GM21576 (cell line): ENCODE measurements around the gene MED29.
A peak's percentile ranks its signal among the peaks of the same experiment; 100 is the strongest.

Source experiments
- ATAC-seq: cut with Tn5 transposase; IDR thresholded peaks from one replicate; pipeline ENCODE4 v1.9.1; 2021; ENCODE audit warnings: mild to moderate bottlenecking, moderate library complexity; ENCODE audit not compliant: unreplicated experiment

MED29 gene

DNA sequence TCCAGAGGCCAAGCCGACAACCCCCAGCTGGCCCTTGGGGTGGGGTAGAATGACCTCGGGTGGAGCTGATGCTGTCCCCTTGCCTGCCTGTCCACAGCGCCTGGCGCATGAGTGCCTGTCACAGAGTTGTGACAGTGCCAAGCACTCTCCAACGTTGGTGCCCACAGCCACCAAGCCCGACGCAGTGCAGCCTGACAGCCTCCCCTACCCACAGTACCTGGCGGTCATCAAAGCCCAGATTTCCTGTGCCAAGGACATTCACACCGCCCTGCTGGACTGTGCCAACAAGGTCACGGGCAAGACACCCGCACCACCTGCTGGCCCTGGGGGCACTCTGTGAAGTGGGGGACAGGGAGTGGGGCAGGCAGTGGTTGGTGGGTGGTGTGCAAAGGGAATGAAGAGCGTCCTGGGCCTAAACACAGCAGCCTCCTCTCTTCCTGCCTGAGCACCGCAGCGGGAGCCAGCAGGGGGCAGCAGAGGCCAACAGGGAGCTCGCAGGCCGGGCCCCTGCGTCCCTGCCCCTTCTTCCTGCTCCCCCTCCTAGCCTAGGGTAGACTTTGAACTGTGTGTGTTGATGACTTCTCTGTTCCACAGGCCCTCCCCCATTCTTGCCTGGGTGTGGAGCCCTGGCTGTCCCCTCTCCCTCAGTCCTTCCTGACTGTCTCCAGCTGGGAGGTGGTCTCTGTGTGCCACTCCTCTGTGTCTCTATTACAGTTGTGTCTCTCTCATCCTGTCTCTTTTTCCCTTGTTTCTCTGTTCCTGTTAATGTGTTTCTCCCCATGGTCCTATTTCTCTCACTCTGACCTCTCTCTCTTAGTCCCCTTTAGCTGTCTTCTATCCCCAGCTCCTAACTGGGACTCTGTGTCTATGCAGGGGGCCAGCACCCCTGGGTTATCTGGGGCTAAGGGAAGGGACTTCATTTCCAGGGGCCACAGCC lies 6.5 kb downstream of the MED29 start:
- peak; percentile 40 for ATAC-seq

- ATAC-seq, result no peak
These were observed 7.2 kb downstream of the MED29 start for GRCh38 chr19:39398297-39398864.

DNA sequence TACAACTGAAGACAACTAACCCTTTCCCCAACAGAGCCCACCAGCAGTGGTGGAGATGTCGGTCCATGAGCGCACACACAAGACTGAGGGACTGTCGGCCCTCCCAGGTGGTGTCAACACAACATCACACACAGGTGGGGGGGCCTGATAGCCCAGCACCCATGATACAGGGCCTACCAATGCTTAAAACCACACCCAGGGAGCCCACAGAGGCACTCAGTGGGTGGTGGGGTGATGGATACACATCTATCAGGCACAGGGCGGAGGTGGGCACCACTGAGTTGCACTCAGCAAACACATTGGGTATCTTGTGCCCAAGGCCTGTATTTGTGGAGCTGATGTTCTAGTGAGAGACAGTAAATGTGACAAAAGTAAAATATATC lies 8.5 kb downstream of the MED29 start:
- no peak for ATAC-seq

DNA sequence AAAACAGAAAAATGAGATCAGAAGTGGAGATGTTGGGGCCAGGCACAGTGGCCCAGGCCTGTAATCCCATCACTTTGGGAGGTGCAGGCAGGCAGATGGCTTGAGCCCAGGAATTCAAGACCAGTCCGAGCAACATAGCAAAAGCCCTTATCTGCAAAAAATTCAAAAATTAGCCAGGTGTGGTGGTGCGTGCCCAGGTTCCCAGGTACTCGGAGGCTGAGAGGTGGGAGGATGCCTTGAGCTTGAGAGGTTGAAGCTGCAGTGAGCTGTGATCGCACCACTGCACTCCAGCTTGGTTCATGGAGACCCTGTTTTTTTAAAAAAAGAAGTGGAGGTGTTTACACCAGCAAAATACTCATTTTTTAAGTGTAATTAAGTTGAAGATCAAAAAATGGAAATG lies 8.9 kb downstream of the MED29 start:
- no peak for ATAC-seq

GRCh38 chr19:39401070-39401548 lies 9.9 kb downstream of the MED29 start:
- ATAC-seq, result no peak

DNA sequence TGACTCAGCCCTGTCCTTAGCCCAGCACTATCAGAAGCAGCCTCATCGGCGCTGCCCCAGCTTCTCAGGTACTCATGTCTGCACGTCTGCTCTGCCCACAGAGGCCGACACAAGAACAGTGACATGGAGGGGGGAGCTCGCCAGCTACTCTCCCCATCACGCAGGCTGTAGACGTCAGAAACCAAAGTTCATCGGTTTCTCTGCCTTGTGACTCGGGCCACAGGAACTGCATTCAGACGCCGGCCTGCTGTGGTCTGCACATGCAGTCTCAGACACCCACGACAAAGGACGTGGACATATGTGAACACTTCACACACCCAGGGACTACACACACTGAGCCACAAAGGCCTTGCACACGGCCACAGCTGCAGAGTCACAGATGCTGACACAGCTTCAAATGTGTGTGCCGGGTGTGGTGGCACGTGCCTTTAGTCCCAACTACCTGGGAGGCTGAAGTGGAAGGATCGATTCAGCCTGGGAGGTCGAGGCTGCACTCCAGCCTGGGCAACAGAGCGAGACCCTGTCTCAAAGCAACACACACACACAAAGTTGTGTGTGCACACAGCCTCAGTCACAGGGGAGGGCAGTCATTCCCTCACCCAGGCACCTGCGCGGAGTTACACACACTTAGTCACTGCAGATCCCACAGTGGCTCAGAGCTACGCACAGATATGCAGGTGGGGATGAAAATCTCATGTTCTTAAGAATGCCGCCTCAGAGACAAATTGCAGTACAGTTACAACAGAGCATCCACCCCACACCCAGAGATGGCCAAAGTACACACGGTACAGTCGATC lies 10.6 kb downstream of the MED29 start:
- ATAC-seq, result no peak

DNA sequence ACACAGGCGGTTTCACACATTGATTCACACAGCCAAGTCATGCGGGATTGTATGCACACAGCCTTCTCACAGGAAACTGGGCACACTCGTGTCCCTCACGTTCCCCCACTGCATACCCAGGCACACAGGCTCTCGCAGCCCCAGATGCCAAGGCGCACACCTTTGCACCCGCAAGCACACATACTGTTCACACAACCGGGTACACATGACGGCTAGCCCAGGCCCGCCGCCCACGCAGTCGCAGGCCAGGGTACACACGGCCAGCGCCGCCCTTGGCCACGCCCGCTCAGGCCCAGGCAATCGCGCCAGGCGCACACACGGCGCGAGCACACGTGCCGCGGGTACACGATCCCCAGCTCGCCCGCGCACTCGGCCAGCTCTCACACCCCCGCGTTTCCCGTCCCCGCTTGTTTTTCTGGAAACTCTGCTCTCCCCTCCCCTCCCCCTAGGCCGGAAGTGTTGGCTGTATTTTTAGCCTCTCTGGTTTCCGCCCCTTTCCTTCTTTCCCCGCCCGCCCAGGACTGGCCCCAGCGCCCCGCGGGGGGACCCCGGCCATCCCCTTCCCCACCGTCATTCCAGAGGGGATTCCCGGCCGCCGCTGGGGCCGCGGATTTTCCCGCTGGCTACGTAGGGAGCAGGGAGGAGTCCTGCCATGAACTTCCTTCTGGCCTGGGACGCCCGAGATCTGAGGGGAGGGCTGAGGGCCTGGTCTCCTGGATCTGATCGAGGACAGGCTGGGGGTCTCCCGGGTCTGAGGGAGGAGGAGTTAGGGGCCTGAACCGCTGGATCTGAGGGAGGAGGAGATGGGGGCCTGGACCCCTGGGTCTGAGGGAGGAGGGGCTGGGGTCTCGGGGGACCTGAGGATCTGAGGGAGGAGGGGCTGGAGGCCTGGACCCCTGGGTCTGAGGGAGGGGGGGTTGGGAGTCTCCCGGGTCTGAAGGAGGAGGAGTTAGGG lies 11.4 kb downstream of the MED29 start:
- no peak for ATAC-seq

DNA sequence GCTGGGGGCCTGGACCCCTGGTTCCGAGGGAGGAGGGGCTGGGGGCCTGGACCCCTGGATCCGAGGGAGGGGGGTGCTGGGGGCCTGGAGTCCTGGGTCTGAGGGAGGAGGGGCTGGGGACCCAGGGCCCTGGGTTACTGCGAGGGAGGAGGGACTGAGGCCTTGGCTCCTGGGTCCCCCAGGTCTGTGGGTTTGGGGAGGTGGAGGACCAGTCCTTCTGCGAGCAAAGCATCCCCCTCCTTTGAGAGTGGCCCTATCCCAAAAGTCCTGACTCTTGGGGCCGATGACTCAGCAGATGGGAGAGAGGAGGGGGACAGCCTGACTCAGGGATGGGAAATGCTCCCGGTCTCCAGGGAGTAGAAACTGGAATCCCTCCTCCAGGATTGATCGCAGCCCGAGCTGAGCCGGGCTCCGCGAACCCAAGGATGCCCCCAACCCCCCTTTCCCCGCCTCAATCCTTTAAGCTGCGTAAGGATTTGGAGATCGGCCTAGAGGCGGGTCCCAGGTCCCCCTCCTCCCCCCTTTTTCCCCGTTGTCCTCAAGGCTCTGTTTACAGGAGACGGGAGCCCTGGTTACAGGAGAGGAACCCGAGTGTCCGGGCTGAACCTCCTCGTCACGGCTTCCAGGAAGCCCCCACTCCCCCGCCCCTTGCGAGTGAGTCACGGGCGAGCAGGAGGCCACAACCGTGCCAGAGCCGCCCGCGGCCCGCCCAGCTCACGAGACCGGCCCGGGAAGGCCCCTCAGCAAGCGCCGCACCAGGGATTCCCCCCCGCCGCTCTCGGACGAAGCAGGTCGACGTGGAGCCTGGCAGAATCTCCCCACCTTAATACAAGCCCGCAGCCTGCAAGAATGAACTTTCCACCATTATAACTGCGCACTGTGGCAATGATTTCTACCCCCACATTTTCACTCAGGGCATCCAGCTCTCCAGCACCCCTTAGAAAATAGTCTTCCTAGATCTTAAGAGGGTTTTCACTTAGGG lies 12.4 kb downstream of the MED29 start:
- peak; percentile 14 for ATAC-seq

GRCh38 chr19:39405261-39405957 lies 14.2 kb downstream of the MED29 start:
- ATAC-seq, result no peak

GRCh38 chr19:39405958-39406655 lies 14.9 kb downstream of the MED29 start:
- no peak for ATAC-seq

GRCh38 chr19:39406656-39407409 lies 15.7 kb downstream of the MED29 start, which contains the start of gene ZFP36:
TSS of gene ZFP36 (plus strand) at chr19:39406847. CDS start at chr19:39406905, 58 bp downstream.
- ATAC-seq, result no peak

GRCh38 chr19:39407410-39407659 lies 16.2 kb downstream of the MED29 start:
- no peak for ATAC-seq

- ATAC-seq, result no peak
These were observed 16.6 kb downstream of the MED29 start for GRCh38 chr19:39407660-39408391.

GRCh38 chr19:39408392-39409207 lies 17.4 kb downstream of the MED29 start:
- no peak for ATAC-seq

DNA sequence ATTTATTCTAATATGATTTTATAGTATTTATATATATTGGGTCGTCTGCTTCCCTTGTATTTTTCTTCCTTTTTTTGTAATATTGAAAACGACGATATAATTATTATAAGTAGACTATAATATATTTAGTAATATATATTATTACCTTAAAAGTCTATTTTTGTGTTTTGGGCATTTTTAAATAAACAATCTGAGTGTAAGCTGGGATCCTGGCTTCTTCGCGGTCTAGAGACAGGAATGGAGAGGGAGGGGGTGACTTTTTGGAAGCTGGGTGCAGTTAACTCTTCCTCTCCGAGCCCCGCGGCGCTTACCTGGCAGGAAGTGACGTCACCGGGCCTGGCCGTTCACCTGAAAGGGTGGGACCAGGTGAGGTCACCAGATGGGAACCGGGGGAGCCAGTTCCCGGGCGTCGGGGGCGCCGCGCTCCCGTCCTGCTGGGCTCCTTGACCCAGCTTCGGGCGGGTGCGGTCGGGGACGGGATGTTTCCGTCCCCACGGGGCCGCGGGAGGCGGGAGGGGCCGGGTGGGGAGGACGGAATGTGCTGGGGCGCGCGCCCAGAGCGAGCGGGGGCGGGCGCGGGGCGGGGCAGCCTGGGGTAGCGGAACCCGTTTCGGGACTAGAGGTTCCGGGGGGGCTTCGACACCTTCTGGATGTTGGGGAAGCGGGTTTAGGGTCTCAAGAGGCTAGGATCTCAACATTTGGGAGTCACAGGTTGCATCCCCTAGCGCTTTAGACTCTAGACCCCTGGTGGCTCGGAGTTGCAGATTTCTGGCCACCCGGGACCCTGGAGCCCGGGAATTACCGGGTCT lies 18.2 kb downstream of the MED29 start:
- no peak for ATAC-seq
